GM12874 (cell line): ENCODE measurements around the gene PCNX3.

Experiments
- CTCF ChIP-seq: IDR thresholded peaks from 2 replicates; pipeline ENCODE4 v1.5.1; 2011; ENCODE audit warnings: low read depth, mild to moderate bottlenecking, control low read depth, low read length, moderate library complexity; ENCODE audit not compliant: insufficient read depth

Gene PCNX3

GRCh38 chr11:65607614-65608426 lies 7.8 kb upstream of the PCNX3 start:
- no peak for TF ChIP-seq CTCF

- no peak for TF ChIP-seq CTCF
Observed at GRCh38 chr11:65609229-65609628, 6.3 kb upstream of the PCNX3 start.

GRCh38 chr11:65609665-65610064 lies 5.9 kb upstream of the PCNX3 start:
- no peak for TF ChIP-seq CTCF

GRCh38 chr11:65610404-65610803 lies 5.2 kb upstream of the PCNX3 start:
- TF ChIP-seq CTCF = no peak

- TF ChIP-seq CTCF = no peak
Observed at GRCh38 chr11:65611028-65611757, 4.4 kb upstream of the PCNX3 start.

- TF ChIP-seq CTCF = no peak
Observed at GRCh38 chr11:65611758-65612603, 3.6 kb upstream of the PCNX3 start.

GRCh38 chr11:65612691-65613090 lies 2.9 kb upstream of the PCNX3 start:
- no peak for TF ChIP-seq CTCF
